ES-I3 (cell line): Measurements from ENCODE around the gene ADARB1.
"Not testable (repeated sequence)": the region's sequence is repeated elsewhere in the genome, so short reads cannot be mapped to it uniquely, and the experiment has no call there.

Experiments
- H3K36me3 ChIP-seq: 2 replicates; pipeline ENCODE4 v1.6.1; 2013; ENCODE audit warnings: mild to moderate bottlenecking, low read length, control low read depth, moderate library complexity; ENCODE audit not compliant: insufficient read depth
- H3K4me1 ChIP-seq: 2 replicates; pipeline ENCODE4 v1.6.1; 2013; ENCODE audit warnings: mild to moderate bottlenecking, control low read depth, low read length; ENCODE audit not compliant: insufficient read depth
- H3K9ac ChIP-seq: 2 replicates; pipeline ENCODE4 v1.6.1; 2013; ENCODE audit warnings: low read depth, mild to moderate bottlenecking, low read length, moderate library complexity
- H3K9me3 ChIP-seq: 2 replicates; pipeline ENCODE4 v1.6.1; 2013; ENCODE audit warnings: mild to moderate bottlenecking, low read length, moderate library complexity; ENCODE audit not compliant: control insufficient read depth, insufficient read depth

Gene ADARB1, protein sequence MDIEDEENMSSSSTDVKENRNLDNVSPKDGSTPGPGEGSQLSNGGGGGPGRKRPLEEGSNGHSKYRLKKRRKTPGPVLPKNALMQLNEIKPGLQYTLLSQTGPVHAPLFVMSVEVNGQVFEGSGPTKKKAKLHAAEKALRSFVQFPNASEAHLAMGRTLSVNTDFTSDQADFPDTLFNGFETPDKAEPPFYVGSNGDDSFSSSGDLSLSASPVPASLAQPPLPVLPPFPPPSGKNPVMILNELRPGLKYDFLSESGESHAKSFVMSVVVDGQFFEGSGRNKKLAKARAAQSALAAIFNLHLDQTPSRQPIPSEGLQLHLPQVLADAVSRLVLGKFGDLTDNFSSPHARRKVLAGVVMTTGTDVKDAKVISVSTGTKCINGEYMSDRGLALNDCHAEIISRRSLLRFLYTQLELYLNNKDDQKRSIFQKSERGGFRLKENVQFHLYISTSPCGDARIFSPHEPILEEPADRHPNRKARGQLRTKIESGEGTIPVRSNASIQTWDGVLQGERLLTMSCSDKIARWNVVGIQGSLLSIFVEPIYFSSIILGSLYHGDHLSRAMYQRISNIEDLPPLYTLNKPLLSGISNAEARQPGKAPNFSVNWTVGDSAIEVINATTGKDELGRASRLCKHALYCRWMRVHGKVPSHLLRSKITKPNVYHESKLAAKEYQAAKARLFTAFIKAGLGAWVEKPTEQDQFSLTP

DNA sequence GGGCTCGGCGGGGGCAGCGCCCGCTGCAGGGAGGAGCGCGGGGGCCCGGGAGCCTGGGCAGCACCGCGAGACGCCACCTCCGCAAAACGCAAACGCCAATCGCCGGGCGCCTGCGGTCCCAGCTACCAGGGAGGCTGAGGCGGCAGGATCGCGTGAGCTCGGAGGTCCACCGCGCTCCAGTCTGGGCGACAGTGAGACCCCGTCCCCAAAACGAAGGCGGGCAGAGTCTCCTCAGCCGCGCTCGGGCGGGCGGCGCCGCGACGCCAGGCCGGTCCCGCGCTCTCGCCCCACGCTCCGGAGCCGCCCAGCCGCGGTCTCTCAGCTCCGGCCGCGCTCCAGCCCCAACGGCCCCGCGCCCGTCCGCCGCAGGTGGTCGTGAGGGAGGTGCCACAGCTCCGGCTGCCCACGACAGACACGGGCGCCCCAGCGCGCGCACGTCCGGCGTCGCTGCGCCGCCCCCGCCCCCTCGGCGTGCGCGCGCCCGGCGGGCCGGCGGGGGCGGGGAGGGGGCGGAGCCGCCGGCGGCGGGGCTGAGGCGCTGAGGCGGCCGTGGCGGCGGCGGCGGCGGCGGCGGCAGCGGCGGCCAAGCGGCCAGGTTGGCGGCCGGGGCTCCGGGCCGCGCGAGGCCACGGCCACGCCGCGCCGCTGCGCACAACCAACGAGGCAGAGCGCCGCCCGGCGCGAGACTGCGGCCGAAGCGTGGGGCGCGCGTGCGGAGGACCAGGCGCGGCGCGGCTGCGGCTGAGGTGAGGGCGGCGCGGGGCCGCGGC lies at the start of gene ADARB1:
Gene ADARB1 (plus strand): TSS at position 533 of the 770 bp plus-strand sequence. CDS start 97,077 bp downstream, outside the sequence.
- Histone ChIP-seq H3K36me3 (no peaks in the 10 kb centered on the region), H3K4me1 (peaks cover 5% of the 10 kb centered on the region; the same call in 1 of the 2 replicates)

DNA sequence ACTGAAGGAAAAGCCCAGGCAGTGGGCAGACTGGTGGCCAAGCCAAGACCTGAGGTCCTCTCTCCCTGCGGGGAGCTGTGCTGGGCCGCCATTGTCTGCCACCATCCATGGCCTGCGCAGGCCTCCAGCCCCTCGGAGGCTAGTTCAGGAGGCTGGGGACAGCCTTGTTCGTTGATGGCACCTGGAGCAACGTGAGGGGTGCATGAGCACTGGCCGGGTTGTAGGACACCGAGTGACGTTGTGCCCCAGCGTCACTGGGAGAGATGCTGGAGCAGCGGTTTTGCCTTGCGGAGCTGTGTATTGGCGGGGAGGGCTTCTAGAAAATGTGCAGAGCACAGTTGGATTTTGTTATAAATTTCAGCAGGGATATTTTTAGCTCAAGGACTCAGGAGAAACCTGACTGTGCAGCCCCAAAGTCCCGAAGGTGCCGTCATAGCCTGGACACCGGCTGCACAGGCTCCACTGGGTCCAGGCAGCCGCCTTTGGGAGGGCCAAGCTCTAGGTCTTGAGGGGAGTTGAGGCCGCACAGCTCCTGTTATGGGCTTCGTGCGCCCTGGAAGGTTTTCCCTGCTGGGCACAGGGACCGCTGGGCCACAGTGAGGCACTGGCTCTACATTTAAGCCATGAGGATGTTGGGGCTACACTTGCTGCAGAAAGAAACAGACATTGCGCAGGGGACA lies 48.2 kb upstream of the ADARB1 start:
- H3K36me3 ChIP-seq = no peaks in the 10 kb centered on the region
- peaks cover 18% of the 10 kb centered on the region for H3K4me1 ChIP-seq
- no peaks in the 10 kb centered on the region for H3K9me3 ChIP-seq
- H3K9ac ChIP-seq = no peak overlapping the region

More for the DNA sequence above, at the start of gene ADARB1:
- H3K9ac ChIP-seq = peak within 1 kb of the TSS; percentile 76
- no peaks in the 10 kb centered on the region for H3K9me3 ChIP-seq

DNA sequence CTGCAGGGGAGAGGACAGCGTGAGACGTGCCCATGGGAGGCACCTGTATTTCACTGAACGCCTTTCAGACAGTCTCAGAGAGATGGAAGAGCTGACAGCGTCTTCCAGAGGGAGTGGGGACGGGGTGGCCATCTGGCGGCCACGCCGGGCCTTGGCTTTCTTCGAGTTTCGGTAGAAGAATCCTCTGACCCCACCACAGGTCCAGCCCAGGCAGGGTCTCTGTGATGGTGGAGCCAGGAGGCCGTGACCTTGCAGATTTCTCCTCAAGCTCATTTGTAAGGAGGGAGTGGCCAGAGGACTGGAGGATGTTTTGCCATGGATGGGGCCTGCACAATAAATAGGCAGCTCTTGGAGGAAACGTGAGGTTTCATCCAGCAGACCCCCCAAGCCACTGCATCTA lies 47.6 kb upstream of the ADARB1 start:
- no peaks in the 10 kb centered on the region for H3K9me3 ChIP-seq
- no peak overlapping the region for H3K9ac ChIP-seq
- peaks cover 23% of the 10 kb centered on the region for H3K4me1 ChIP-seq
- no peaks in the 10 kb centered on the region for H3K36me3 ChIP-seq

DNA sequence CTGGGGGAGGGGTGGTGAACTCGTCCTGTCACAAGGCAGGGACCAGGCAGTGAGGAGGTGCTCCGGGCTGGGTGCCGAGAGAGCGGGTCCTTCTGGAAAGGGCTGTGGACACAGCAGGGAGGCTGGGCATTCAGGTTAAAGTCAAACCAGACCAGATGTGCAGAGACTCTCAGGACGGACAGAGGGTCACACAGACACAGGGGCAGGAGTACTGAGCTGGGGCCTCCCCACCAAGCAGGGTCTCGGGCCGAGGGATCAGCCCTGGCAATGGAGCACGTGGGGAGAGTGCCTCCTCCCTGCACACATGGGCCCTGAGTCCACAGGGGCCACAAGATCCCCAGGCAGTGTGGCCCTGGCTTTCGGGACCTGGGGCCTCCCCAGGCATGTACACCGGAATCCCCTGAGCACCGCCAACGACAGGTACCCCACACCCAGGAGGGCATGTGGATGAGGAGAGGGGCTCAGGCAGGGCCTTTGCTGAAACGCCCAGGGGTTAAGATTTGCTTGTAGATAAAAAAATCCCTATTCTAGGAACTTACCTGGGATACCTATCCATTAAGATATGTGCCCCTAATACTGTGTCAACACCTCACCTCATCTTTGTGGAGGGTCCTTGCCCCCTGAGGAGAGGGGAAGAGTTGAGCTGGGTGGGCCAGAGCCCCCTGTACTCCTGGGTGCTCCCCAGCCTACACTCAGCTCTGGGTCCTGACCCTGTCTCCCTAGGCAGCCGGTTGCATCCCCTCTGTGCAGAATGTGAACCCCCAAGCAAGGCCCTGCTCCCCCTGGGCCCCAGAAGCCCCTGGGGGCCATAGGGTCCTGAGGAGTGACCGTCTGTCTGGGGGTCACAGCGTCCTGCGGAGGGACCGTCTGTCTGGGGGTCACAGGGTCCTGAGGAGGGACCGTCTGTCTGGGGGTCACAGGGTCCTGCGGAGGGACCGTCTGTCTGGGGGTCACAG lies 46.9 kb upstream of the ADARB1 start:
- Histone ChIP-seq H3K9ac (no peak overlapping the region), H3K9me3 (no peaks in the 10 kb centered on the region), H3K4me1 (peaks cover 23% of the 10 kb centered on the region), H3K36me3 (no peaks in the 10 kb centered on the region)

DNA sequence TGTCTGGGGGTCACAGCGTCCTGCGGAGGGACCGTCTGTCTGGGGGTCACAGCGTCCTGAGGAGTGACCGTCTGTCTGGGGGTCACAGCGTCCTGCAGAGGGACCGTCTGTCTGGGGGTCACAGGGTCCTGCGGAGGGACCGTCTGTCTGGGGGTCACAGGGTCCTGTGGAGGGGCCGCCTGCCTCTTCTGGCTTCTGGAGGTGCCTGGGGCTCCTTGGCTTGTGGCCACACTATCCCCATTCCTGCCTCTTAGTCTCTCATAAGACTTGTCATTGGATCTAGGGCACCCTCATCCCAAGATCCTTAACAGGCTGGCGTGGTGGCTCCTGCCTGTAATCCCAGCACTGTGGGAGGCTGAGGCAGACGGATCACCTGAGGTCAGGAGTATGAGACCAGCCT lies 45.7 kb upstream of the ADARB1 start:
- not testable (repeated sequence) for H3K9me3 ChIP-seq, H3K9ac ChIP-seq, H3K36me3 ChIP-seq
- peaks cover 23% of the 10 kb centered on the region for H3K4me1 ChIP-seq

DNA sequence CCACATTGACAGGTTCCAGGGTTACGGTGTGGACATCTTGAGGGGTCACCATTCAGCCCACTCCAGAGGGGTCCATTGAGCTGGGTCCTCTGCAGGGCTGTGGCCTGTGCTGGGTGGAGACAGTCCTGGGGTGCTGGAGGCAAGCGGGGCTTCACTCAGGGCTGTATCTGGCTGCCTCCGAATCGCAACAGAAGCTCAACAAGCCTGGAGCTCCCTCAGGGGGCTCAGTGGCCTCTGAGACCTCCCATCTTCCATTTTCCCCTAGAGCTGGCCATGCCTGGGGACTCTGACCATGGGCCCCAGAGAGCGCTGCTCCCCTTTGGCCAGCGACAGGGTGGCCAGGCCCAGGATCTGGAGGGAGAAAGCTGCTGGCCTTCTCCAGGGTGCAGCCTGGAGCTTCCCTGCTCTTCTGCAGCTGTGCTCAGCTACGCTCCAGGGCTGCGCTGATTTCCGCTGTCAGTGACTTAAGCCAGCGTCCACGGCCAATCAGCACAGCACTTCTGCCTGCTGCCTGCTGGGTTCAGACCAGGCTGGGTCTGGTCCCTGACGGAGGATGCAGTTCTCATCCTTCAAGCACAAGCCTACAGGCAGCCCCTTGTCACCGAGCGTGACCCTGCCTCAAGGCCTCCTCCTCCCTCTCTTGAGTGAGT lies 45.0 kb upstream of the ADARB1 start:
- Histone ChIP-seq H3K4me1 (peaks cover 23% of the 10 kb centered on the region), H3K9ac (no peak overlapping the region), H3K9me3 (no peaks in the 10 kb centered on the region), H3K36me3 (no peaks in the 10 kb centered on the region)

DNA sequence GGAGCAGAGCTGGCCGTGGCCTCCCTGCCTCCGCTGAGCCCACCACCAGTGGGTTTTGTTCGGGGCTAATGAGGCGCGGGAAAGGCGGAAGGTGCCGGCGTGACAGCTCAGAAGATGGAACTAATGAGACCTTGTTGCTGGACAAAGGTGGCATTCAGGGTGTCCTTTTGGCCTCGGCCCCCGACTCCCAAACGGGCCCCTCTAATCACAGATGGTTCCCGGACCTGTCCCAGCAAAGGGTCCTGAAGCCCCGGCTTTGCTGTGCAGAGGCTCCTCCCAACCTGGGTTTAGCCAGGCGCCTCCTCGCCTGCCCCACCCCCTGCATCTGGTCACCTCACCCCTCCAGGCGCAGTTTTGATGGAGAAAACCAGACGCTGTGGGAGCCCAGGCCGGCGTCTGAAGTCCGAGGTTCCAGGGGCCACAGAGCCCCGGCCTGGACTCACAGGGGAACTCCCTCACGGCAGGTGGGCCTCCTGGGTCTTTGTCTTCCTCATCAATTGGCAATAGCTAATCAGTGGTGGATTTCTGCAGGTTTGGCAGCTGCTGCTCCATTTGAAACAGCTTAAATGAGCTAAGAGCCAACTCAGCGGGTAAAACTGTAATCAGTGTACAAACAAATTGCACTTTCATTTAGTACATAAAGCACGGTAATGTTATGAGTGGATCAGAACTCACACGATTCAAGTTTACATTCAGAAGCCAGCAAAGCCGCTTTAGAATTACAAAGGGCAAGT lies 44.3 kb upstream of the ADARB1 start:
- H3K9me3 ChIP-seq = no peaks in the 10 kb centered on the region
- peaks cover 23% of the 10 kb centered on the region for H3K4me1 ChIP-seq
- H3K9ac ChIP-seq = no peak overlapping the region
- H3K36me3 ChIP-seq = no peaks in the 10 kb centered on the region

DNA sequence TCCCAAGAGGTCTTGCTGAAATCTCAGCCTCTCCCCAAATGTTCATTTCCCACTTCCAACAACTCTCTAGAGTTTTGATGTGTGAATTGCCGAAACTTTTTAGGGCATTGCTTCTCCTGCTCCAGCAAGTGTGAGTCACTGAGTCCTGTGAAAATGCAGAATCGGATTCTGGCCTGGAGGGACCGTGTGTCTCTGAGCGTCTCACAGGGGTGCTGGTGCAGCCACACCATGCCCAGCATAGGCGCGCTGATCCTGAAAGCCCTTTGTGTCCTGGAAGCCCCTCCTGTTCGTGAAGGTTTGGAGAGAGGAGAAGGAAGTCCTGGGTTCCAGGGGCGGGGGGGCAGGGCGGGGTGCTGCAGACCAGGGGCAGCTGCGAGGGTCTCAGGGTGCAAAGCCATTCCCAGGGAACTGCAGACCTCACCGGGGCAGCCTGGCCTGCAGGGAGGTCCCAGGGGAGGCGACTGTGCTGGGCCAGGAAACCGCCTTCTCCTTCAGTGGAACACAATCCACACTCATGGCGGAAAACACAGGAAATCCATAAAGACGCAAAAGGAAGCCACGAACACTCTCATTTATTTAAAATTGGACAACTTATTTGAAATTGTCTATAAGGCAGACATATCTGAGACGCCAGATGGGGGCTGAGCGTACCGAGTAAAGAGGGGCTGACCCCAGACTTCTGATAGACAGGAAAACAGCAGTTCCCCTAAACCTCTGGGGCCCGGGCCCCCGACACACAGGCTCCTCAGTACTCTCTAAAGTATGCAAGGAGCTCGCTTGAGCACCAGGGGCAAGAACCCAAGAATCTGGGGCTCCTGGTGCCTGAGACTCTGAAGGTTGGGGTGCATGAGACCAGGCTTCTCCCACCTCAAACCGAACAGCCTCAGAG lies 43.5 kb upstream of the ADARB1 start:
- H3K9ac ChIP-seq = no peak overlapping the region
- H3K9me3 ChIP-seq = no peaks in the 10 kb centered on the region

DNA sequence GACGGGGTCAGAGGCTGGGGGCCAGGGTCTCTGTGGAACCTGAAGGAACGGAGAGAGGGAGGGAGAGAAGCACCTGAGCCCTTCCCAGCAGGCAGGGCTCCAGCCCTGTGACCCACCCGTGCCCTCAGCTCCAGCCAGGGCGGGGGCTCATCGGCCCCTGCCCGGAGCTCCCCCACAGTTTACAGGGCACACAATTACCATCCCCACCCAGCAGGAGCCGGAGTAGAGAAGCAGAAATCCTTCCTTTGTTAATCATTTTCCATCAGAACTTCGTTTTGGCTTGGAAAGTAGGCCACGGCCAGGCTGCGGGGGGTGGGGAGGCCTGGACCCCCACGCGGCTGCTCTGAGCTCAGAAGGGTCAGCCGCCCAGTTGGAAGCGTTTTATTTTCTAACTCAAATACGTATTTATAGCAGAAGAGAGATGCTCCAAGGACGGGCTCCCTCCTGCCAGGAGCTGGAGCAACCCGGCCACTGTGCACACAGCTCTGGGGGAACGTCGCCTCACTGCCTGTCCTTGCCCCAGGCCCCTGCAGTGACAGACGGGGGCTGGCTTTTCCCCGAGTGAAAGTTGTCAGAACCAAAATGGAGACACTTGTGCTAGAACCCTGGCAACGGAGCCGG lies 42.7 kb upstream of the ADARB1 start:
- Histone ChIP-seq H3K9ac (no peak overlapping the region), H3K36me3 (no peaks in the 10 kb centered on the region), H3K4me1 (peaks cover 23% of the 10 kb centered on the region), H3K9me3 (no peaks in the 10 kb centered on the region)

More for the DNA sequence above, 43.5 kb upstream of the ADARB1 start:
- Histone ChIP-seq H3K4me1 (peaks cover 23% of the 10 kb centered on the region), H3K36me3 (no peaks in the 10 kb centered on the region)

DNA sequence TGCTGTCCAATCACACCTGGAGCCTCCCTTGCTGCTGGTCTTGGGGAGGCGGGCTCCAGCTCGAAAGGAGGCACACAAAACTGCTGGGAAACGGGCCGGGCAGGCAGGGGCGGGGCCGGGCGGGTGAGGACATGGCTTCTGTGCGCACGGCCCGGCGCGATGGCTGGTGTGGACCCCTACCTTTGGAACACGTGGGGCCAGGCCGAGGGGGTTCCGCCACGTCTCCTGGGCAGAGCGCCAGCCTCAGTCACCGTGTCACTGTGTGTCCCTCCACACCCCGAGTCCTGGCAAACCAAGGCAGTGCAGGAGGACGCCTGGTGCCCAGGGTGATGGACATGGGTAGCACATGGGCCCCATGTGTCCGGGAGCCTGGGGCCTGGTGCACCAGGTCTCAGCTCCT lies 42.0 kb upstream of the ADARB1 start:
- Histone ChIP-seq H3K36me3 (no peaks in the 10 kb centered on the region), H3K9ac (no peak overlapping the region), H3K4me1 (peaks cover 23% of the 10 kb centered on the region)

DNA sequence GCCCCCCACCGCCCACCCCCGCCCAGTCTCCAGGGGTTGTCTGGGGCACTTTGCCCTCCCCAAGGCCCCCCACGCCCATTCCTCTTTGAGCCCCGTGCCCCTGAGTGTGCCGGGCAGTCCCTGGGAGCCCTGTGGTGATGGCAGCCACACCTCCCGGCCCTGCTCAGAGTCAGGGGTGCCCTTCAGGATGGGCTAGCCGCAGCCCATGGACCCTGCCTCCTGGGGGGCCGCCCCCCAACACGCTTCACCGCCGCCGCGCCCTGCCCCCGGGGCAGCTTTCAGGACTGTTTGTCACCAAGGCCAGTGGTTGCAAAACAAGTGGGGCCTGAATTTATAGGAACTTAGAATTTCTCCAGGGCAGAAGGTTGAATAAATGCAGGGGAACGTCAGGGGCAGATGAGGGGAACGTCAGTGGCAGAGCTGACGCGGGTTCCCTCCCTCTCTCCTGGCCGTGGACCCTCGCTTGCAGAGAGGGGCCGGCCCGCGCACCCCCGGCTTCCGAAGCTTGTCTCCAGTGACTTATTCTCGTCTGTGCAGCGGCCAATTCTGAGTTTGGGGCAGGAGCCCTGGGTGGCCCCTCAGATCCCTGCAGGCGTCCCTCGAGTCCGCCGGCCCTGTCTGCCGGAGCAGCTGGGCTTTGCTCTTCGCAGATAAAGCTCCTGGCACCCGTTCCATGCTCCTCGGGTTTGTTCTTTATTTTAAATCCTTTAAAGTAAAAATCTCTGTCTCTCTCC lies 41.2 kb upstream of the ADARB1 start:
- no peak overlapping the region for H3K9ac ChIP-seq

More for the DNA sequence above, 42.0 kb upstream of the ADARB1 start:
- H3K9me3 ChIP-seq = no peaks in the 10 kb centered on the region

More for the DNA sequence above, 41.2 kb upstream of the ADARB1 start:
- Histone ChIP-seq H3K9me3 (no peaks in the 10 kb centered on the region), H3K4me1 (peaks cover 23% of the 10 kb centered on the region), H3K36me3 (no peaks in the 10 kb centered on the region)
